Endothelial cell of umbilical vein (primary cell): ENCODE data around the gene LRIG1.

ENCODE experiments used
- EZH2 ChIP-seq: IDR thresholded peaks from 2 replicates; pipeline ENCODE4 v1.6.1; 2012; ENCODE audit warnings: borderline replicate concordance, low read depth, mild to moderate bottlenecking, moderate library complexity, low read length, inconsistent platforms; ENCODE audit not compliant: severe bottlenecking
- JUN ChIP-seq: IDR thresholded peaks from 2 replicates; pipeline ENCODE4 v1.6.1; 2011; ENCODE audit warnings: borderline replicate concordance, low read depth; ENCODE audit not compliant: insufficient read length, insufficient read depth
- POLR2A ChIP-seq: IDR thresholded peaks from 2 replicates; pipeline ENCODE4 v1.6.1; 2012; ENCODE audit warnings: low read depth, mild to moderate bottlenecking, control low read depth, low read length
- POLR2AphosphoS5 ChIP-seq: IDR thresholded peaks from 2 replicates; pipeline ENCODE4 v1.6.1; 2012; ENCODE audit warnings: low read depth, mild to moderate bottlenecking, control low read depth, low read length, moderate library complexity; ENCODE audit not compliant: insufficient read depth
- TF ChIP-seq, protein P1 (sequence below), 2 donors: IDR thresholded peaks; 1 replicate in 1 of 2; 2 replicates in 1 of 2; pipeline ENCODE4 v1.5.1; 2011; ENCODE audit warnings: low read length in 2 of 2, mild to moderate bottlenecking in 2 of 2, moderate library complexity in 2 of 2, control low read depth in 1 of 2, inconsistent platforms in 1 of 2, low read depth in 1 of 2; ENCODE audit not compliant: insufficient read depth in 1 of 2; ENCODE audit errors: extremely low read depth in 1 of 2

DNA sequence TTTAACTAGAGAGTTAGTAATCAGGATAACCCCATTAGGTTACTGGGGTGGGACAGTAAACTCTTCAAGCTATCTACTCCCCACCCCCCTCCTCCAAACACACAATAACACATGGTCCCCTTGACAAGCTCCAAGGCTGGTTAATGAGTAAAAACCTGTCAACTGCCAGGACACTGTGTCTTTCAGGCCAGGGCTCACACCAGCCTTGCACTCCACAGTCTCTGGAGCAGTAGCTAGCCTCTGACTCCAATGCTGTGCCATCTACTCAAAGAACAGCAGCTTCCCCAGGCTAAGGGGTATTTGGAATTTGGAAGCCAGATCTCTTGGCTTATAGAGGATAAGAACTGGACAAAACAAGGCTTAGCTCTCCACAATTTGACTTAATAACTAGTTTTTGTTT lies 115.8 kb downstream of the LRIG1 start:
- TF ChIP-seq POLR2A = no peak
- TF ChIP-seq EZH2 = no peak
- no peak for TF ChIP-seq POLR2AphosphoS5
- TF ChIP-seq, protein P1, sequence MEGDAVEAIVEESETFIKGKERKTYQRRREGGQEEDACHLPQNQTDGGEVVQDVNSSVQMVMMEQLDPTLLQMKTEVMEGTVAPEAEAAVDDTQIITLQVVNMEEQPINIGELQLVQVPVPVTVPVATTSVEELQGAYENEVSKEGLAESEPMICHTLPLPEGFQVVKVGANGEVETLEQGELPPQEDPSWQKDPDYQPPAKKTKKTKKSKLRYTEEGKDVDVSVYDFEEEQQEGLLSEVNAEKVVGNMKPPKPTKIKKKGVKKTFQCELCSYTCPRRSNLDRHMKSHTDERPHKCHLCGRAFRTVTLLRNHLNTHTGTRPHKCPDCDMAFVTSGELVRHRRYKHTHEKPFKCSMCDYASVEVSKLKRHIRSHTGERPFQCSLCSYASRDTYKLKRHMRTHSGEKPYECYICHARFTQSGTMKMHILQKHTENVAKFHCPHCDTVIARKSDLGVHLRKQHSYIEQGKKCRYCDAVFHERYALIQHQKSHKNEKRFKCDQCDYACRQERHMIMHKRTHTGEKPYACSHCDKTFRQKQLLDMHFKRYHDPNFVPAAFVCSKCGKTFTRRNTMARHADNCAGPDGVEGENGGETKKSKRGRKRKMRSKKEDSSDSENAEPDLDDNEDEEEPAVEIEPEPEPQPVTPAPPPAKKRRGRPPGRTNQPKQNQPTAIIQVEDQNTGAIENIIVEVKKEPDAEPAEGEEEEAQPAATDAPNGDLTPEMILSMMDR (IDR thresholded peaks at IDR 0.05; ENCODE audit: extremely low read depth in 1 of 2, insufficient read depth in 1 of 2, low read depth in 1 of 2, low read length in 2 of 2) = no peak
- TF ChIP-seq JUN = no peak
